Measurements from ENCODE around the gene RPS6KA2.

RPS6KA2 gene

GRCh38 chr6:166466178-166467122, 160.6 kb downstream of the RPS6KA2 start:
- DNase-seq (ENCODE audit: low read depth), result peak; percentile 71

DNA sequence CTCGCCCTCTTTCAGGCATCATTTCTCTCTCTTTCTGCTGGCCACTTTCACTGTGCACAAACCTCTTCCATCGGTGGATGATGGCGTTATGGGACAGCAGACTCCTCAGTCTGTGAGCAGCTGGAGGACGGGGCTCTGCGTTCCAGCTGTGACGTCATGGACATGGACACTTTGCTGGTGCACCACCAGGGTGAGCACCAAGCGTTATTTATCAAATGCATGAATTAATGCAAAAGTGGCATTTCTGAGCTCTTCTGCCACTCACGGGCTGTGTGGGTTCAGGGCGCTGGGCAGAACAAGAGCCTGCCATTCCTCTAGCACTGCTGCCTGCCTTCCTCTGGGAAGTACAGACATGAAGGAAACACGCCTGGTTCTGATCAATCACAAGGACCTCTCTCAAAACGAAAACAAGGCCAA, 161.4 kb downstream of the RPS6KA2 start:
- DNase-seq (ENCODE audit: low read depth), result no peak

- no peak for DNase-seq (ENCODE audit: low read depth)
Observed at GRCh38 chr6:166465003-166465399, 162.1 kb downstream of the RPS6KA2 start.

- DNase-seq (ENCODE audit: low read depth), result no peak
Observed at GRCh38 chr6:166464068-166465002, 162.7 kb downstream of the RPS6KA2 start.

GRCh38 chr6:166463359-166464067, 163.5 kb downstream of the RPS6KA2 start:
- no peak for DNase-seq (ENCODE audit: low read depth)

DNA sequence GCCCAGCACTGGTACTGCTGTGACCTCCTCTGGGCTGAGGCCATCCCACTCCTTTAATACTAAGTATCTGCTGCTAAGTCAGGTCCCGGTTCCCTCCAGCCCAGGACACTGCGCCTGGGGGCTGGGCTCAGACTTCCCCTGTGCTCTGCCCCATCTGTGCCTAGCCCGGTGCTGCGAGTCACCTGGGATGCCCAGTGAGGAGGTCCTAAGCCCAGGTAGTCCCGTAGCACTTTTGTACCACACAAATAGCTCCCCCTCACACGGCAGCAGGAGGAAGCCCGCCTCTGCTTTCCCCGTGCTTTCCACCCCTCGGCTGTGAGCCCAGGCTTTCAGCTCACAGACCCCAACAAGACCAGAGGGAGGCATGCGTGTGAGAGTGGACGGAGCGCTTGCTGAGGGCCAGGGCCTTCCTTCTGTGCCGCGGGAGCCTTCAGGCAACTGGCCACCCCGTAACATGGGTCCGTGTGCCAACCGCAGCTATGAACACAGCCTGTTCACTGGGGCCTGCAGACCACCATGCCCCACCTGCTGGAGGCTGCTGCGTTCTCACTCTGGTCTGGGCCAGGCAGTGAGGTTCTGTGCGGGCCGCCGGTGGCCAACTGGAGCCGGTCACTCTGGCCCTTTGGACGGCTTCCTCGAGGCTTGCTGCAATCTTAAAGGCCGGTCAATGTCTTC, 164.5 kb downstream of the RPS6KA2 start:
- DNase-seq (ENCODE audit: low read depth), result no peak

- DNase-seq (ENCODE audit: low read depth), result no peak
Observed at GRCh38 chr6:166461821-166462460, 165.1 kb downstream of the RPS6KA2 start.

- no peak for DNase-seq (ENCODE audit: low read depth)
Observed at GRCh38 chr6:166460473-166461437, 166.3 kb downstream of the RPS6KA2 start.

GRCh38 chr6:166459906-166460305, 167.1 kb downstream of the RPS6KA2 start:
- no peak for DNase-seq (ENCODE audit: low read depth)

DNA sequence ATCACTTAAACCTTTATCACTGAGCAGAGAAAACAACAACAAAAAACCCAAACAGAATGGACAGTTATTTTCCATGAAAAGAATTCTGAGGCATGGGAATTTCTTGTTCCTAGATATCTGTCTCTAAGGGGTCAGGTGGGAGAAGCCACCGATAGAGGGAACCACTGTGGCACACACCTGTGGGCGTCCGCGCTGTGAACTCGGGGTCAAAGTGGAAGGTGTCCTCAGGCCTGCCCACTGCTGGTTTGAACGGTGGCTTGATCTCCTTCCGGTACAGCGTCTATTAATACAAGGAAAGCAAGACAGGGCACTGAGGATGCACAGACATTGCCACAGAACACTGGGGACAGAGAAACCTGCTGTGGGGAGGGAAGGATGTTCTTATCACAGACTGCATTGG, 167.8 kb downstream of the RPS6KA2 start:
- DNase-seq (ENCODE audit: low read depth), result no peak

GRCh38 chr6:166456395-166457156, 170.5 kb downstream of the RPS6KA2 start:
- no peak for DNase-seq (ENCODE audit: low read depth)

DNA sequence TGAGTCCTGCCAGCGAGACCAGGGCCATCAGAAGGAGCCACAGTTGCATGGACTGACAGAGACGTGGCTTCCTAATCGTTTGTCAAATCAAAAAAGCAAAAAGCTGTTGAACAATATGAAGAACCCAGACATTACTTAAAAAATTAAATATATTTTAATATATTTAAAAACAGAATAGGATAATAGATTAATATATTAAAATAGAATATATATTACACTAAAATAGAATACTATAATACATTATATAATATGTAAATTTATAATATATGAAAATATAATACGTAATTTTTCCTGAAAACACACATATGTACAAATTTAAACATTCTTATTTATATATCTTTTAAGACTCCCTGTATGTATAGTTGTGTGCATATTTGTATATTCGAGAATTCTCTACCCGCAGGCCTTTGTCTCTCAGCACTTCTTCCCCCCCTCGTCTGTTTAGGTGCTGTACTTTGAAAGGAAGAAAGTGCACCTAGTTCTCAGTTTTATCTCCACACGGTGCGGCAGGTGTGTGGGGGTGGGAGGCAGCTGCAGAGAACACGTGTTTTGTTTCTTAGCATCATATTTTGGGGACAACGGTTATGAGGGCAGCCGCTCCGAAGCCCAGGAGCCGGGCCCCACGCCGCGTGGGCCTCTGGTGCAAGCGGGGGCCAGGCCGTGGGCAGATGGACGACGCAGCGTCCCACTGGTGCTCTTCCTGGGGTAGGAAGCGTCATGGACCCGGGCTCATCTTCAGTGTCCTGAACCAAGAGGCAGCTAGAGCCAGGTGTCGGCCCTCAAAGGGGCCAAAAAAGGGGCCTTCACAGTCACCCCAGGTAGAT, 172.1 kb downstream of the RPS6KA2 start:
- no peak for DNase-seq (ENCODE audit: low read depth)

DNA sequence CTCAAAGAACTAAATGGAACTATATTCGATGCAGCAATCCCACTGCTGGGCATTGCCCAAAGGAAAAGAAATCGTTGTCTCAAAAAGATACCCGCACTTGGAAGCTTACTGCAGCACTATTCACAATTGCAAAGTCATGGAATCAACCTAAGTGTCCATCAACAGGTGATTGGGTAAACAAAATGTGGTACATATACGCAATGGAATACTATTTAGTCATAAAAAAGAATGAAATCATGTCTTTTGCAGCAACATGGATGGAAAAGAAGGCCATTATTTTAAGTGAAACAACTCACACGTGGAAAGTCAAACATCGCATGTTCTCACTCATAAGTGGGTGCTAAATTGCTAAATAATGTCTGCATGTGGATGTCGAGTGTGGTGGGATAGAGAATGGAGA, 173.4 kb downstream of the RPS6KA2 start:
- DNase-seq (ENCODE audit: low read depth), result no peak

GRCh38 chr6:166450167-166450873, 176.7 kb downstream of the RPS6KA2 start:
- DNase-seq (ENCODE audit: low read depth), result no peak

GRCh38 chr6:166449641-166450040, 177.4 kb downstream of the RPS6KA2 start:
- DNase-seq (ENCODE audit: low read depth), result no peak

DNA sequence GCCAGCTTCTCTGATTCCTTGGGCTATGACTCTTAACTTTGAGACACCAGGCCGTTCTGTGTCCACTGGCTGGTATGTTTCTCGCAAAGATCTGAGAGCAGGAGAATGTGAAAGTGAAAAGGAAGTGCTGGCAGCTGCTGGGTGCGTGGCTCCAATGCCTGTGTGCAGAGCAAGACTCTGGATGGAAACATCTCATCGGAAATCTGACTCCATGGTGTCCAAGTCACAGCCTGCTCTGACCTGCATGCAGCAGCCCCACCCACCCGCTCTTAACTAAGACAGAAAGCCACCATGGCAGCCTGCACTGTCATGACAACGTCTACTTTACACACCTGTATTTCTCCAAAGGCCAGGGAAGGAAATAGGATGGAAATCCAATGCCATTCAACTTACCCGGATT, 178.0 kb downstream of the RPS6KA2 start:
- no peak for DNase-seq (ENCODE audit: low read depth)

- no peak for DNase-seq (ENCODE audit: low read depth)
Observed at GRCh38 chr6:166448432-166448831, 178.6 kb downstream of the RPS6KA2 start.
